Measurements from ENCODE around the gene ALLC. TPM values are rescaled to one million over a fixed set of nuclear protein-coding genes. Genes with fewer than 3 reads are reported as not detected.

ALLC gene
- polyA plus RNA-seq, 1 of the 3 experiments (the other 2 are of a cell fraction), result not detected

GRCh38 chr2:3617198-3617890 is 40.7 kb upstream of the ALLC start:
- CTCF ChIA-PET, result interaction anchor here (1.3 kb wide), 1 partner anchor 28 kb away, joined by 3 read pairs; no protein-coding TSS in a partner anchor

More at GRCh38 chr2:3617198-3617890, 40.7 kb upstream of the ALLC start:
- TF ChIP-seq NFIC (IDR thresholded peaks at IDR 0.05; ENCODE audit: borderline replicate concordance) (no peak), PBX3 (IDR thresholded peaks at IDR 0.05) (no peak), ZBTB33 (IDR thresholded peaks at IDR 0.05; ENCODE audit: borderline replicate concordance, low read depth) (no peak), FOSL2 (IDR thresholded peaks at IDR 0.05; ENCODE audit: borderline replicate concordance, low read depth) (no peak), TCF12 (IDR thresholded peaks at IDR 0.05) (no peak), MEF2A (IDR thresholded peaks at IDR 0.05; ENCODE audit: borderline replicate concordance, low read depth) (no peak), GABPA (IDR thresholded peaks at IDR 0.05; ENCODE audit: low read depth) (no peak), MAX (IDR thresholded peaks at IDR 0.05; ENCODE audit: low read depth) (no peak), JUND (IDR thresholded peaks at IDR 0.05) (no peak), SIN3A (IDR thresholded peaks at IDR 0.05; ENCODE audit: borderline replicate concordance, low read depth, low read length) (no peak), NRF1 (IDR thresholded peaks at IDR 0.05; ENCODE audit: low read depth, low read length) (no peak), IRF3 (IDR thresholded peaks at IDR 0.05; ENCODE audit: low read depth, low read length) (no peak), FOXJ3 (CRISPR knock-in tag; IDR thresholded peaks at IDR 0.05) (no peak), RXRA (IDR thresholded peaks at IDR 0.05; ENCODE audit: borderline replicate concordance, low read depth) (no peak)
- TF ChIP-seq, protein P1, sequence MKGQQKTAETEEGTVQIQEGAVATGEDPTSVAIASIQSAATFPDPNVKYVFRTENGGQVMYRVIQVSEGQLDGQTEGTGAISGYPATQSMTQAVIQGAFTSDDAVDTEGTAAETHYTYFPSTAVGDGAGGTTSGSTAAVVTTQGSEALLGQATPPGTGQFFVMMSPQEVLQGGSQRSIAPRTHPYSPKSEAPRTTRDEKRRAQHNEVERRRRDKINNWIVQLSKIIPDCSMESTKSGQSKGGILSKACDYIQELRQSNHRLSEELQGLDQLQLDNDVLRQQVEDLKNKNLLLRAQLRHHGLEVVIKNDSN (IDR thresholded peaks at IDR 0.05; ENCODE audit: borderline replicate concordance, low read depth), result no peak
- TF ChIP-seq, protein P2, sequence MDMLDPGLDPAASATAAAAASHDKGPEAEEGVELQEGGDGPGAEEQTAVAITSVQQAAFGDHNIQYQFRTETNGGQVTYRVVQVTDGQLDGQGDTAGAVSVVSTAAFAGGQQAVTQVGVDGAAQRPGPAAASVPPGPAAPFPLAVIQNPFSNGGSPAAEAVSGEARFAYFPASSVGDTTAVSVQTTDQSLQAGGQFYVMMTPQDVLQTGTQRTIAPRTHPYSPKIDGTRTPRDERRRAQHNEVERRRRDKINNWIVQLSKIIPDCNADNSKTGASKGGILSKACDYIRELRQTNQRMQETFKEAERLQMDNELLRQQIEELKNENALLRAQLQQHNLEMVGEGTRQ (IDR thresholded peaks at IDR 0.05; ENCODE audit: borderline replicate concordance, low read depth, low read length), result no peak
- Histone ChIP-seq H3K27ac (ENCODE audit: low read depth in 2 of 2, low read length in 1 of 2) (peak overlapping the region in 1 of 2 experiments; percentile 62; a peak in 1 of 4 replicates), H3K4me3 (ENCODE audit: low read depth in 2 of 2, low read length in 1 of 2) (no peak overlapping the region), H3K9me2 (no peaks in the 10 kb centered on the region), H4K20me1 (ENCODE audit: insufficient read depth) (no peaks in the 10 kb centered on the region), H3K36me3 (replicated peaks in 1 of 2; ENCODE audit: control insufficient read depth in 1 of 2, insufficient read depth in 2 of 2, low read length in 1 of 2) (peaks cover 0 to 3% of the 10 kb centered on the region in 2 experiments), H3K27me3 (ENCODE audit: insufficient read depth) (no peaks in the 10 kb centered on the region), H3K9me3 (peaks cover 6% of the 10 kb centered on the region; the same call in 1 of the 2 replicates), H3K4me2 (no peak overlapping the region), H3K9ac (no peak overlapping the region), H2AFZ (ENCODE audit: low read depth) (no peak overlapping the region), H3F3A (replicated peaks; ENCODE audit: insufficient read depth) (peaks cover 5% of the 10 kb centered on the region), H3K79me2 (ENCODE audit: insufficient read depth) (no peaks in the 10 kb centered on the region), H3K4me1 (ENCODE audit: control insufficient read depth in 1 of 2, insufficient read depth in 2 of 2, low read depth in 1 of 2, low read length in 1 of 2) (peaks cover 0 to 4% of the 10 kb centered on the region in 2 experiments; a peak in 1 of 4 replicates)
- DNase-seq, result no peak
- POLR2A ChIA-PET, result no interaction called here
- 91% methylated on average over 21 of the region's 21 CpGs for WGBS (ENCODE audit: low lambda C conversion rate)
